Smooth muscle cell (in vitro differentiated cells): ENCODE measurements around the gene OPA3. TPM values are rescaled to one million over a fixed set of nuclear protein-coding genes. Genes with fewer than 3 reads are reported as not detected.

ENCODE experiments used
- DNase-seq: peaks from one replicate; lab custom pipeline; 2025; ENCODE audit not compliant: unreplicated experiment; lab: John Stamatoyannopoulos, UW
- H2AFZ ChIP-seq: fragments of 200-600 bp; sonication (generic); 2 replicates; pipeline ENCODE4 v1.6.0; 2016; ENCODE audit warnings: antibody characterized with exemption, low read depth, mild to moderate bottlenecking
- H3F3A ChIP-seq: fragments of 200-600 bp; sonication (generic); 2 replicates; pipeline ENCODE4 v1.6.0; 2017; ENCODE audit warnings: antibody characterized with exemption, low read depth
- H3K27ac ChIP-seq: fragments of 200-600 bp; sonication (generic); 2 replicates; pipeline ENCODE4 v1.5.1; 2016; ENCODE audit warnings: low read depth, mild to moderate bottlenecking
- H3K27me3 ChIP-seq: fragments of 200-600 bp; sonication (generic); 2 replicates; pipeline ENCODE4 v1.6.1; 2016; ENCODE audit warnings: low read depth, mild to moderate bottlenecking
- H3K36me3 ChIP-seq: fragments of 200-600 bp; sonication (generic); 2 replicates; pipeline ENCODE4 v1.5.1; 2016; ENCODE audit warnings: low read depth
- H3K4me1 ChIP-seq: fragments of 200-600 bp; sonication (generic); 2 replicates; pipeline ENCODE4 v1.5.1; 2016; ENCODE audit warnings: low read depth
- H3K4me2 ChIP-seq: fragments of 200-600 bp; sonication (generic); 2 replicates; pipeline ENCODE4 v1.6.0; 2016; ENCODE audit warnings: mild to moderate bottlenecking
- H3K4me3 ChIP-seq: fragments of 200-600 bp; sonication (generic); 2 replicates; pipeline ENCODE4 v1.5.1; 2016; ENCODE audit warnings: mild to moderate bottlenecking
- H3K79me2 ChIP-seq: fragments of 200-600 bp; sonication (generic); 2 replicates; pipeline ENCODE4 v1.6.0; 2016; ENCODE audit warnings: low read depth, mild to moderate bottlenecking
- H3K9ac ChIP-seq: fragments of 200-600 bp; sonication (generic); 2 replicates; pipeline ENCODE4 v1.6.0; 2016; ENCODE audit warnings: low read depth
- H3K9me3 ChIP-seq: fragments of 200-600 bp; sonication (generic); replicated peaks from 2 replicates; pipeline ENCODE4 v1.5.1; 2016; ENCODE audit warnings: low read depth
- H4K20me1 ChIP-seq: fragments of 200-600 bp; sonication (generic); 2 replicates; pipeline ENCODE4 v1.6.0; 2016; ENCODE audit warnings: low read depth
- WGBS: methylation state at CpG from one replicate; pipeline ENCODE4 v1.1.7; 2016; ENCODE audit warnings: low lambda C conversion rate; 5-methylcytosine and 5-hydroxymethylcytosine counted together
- polyA plus RNA-seq: library from polyadenylated mRNA; unstranded; fragments of >200 nt; fragmentation: Nextera tagmentation; extraction: Ambion mirVana; gene quantifications from 2 replicates; pipeline ENCODE4 v1.2.1, GENCODE V29; 2016
- total RNA-seq: library from RNA; depleted of rRNA; stranded (reverse); fragments of >200 nt; gene quantifications from 2 replicates; pipeline ENCODE4 v1.2.3, GENCODE V29; 2014
- TF ChIP-seq, protein P1 (sequence below): fragments of 200-600 bp; sonication (generic); IDR thresholded peaks from 2 replicates; pipeline ENCODE4 v1.5.1; 2017; ENCODE audit warnings: borderline replicate concordance, mild to moderate bottlenecking, antibody characterized with exemption; ENCODE audit not compliant: insufficient read depth, poor library complexity, severe bottlenecking

The OPA3 gene
- total and polyA plus RNA-seq, 2 experiments from 2014 or later: 8.8 to 10.3 TPM

DNA sequence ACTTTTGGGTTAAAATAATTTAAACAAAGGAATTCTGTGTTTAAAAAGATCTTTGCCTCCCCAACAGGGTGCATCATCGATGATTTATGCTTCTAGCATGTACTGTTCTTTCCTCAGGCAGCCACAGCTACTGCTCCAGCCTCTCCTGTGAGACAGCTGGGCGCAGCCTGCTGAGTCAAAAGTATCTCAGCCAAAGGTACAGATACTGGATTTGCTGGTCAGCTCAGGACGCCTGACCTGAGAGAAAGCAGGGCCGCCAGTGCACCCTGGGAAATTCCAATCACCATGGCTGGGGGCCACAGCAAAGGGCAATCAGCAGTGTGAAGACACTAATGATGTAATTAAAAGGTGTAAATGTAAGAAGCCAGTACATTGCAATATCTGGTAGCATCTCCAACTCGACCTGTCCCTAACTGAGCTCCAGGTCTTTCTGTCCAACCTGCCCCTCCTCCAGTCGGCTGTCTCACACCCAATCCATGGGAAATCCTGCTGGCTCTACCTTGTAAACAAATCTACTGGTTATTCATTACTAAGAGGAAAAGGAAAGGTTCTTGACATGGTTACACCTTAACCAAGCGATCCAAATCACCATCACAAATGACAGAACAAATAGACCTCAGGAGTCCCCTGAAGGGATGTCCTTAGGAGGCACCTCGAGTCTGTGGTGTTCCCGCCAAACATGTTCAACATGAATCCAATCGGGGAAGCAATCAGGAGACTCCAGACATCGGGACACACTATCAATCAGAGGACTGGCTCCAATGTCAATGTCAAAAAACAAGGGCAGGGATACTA lies 7.3 kb downstream of the OPA3 start:
- TF ChIP-seq, protein P1, sequence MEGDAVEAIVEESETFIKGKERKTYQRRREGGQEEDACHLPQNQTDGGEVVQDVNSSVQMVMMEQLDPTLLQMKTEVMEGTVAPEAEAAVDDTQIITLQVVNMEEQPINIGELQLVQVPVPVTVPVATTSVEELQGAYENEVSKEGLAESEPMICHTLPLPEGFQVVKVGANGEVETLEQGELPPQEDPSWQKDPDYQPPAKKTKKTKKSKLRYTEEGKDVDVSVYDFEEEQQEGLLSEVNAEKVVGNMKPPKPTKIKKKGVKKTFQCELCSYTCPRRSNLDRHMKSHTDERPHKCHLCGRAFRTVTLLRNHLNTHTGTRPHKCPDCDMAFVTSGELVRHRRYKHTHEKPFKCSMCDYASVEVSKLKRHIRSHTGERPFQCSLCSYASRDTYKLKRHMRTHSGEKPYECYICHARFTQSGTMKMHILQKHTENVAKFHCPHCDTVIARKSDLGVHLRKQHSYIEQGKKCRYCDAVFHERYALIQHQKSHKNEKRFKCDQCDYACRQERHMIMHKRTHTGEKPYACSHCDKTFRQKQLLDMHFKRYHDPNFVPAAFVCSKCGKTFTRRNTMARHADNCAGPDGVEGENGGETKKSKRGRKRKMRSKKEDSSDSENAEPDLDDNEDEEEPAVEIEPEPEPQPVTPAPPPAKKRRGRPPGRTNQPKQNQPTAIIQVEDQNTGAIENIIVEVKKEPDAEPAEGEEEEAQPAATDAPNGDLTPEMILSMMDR: no peak
- Histone ChIP-seq H3K27me3 (no peaks in the 10 kb centered on the region), H3F3A (peaks cover 8% of the 10 kb centered on the region), H3K27ac (peak overlapping the region; percentile 83), H3K36me3 (no peaks in the 10 kb centered on the region), H2AFZ (no peak overlapping the region), H3K4me2 (peak overlapping the region; percentile 69), H3K9me3 (no peaks in the 10 kb centered on the region), H3K9ac (peak overlapping the region; percentile 39), H4K20me1 (no peaks in the 10 kb centered on the region), H3K79me2 (peaks cover 15% of the 10 kb centered on the region), H3K4me1 (peaks cover 7% of the 10 kb centered on the region), H3K4me3 (no peak overlapping the region)
- WGBS: 42% methylated on average over 11 of the region's 11 CpGs
- DNase-seq: no peak

DNA sequence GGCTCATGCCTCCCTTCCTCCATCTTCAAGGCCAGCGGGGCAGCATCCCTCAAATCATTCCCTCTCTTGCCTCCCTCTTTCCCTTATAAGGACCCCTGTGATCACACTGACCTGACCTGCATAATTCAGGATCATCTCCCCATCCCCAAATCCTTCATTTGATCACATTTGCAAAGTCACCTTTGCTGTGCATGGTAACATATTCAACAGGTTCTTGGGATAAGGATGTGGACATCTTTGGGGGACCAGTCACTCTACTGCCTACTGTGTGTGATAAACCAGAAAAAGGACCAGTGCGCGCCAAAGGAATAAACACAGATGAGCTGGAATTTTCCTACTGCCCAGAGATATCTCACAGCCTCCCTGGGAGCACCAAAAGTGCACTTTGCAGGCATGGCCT lies 7.9 kb downstream of the OPA3 start:
- H3K9me3 ChIP-seq: no peaks in the 10 kb centered on the region
- 30% methylated on average over 3 of the region's 3 CpGs for WGBS
- peaks cover 8% of the 10 kb centered on the region for H3F3A ChIP-seq
- H3K4me1 ChIP-seq: peaks cover 7% of the 10 kb centered on the region
- TF ChIP-seq, protein P1: no peak
- no peak overlapping the region for H2AFZ ChIP-seq
- H3K4me2 ChIP-seq: peak overlapping the region; percentile 69
- H3K4me3 ChIP-seq: no peak overlapping the region
- no peak for DNase-seq
- no peaks in the 10 kb centered on the region for H4K20me1 ChIP-seq
- peak overlapping the region; percentile 83 for H3K27ac ChIP-seq
- H3K9ac ChIP-seq: peak overlapping the region; percentile 39
- no peaks in the 10 kb centered on the region for H3K27me3 ChIP-seq
- no peaks in the 10 kb centered on the region for H3K36me3 ChIP-seq
- H3K79me2 ChIP-seq: peaks cover 16% of the 10 kb centered on the region

DNA sequence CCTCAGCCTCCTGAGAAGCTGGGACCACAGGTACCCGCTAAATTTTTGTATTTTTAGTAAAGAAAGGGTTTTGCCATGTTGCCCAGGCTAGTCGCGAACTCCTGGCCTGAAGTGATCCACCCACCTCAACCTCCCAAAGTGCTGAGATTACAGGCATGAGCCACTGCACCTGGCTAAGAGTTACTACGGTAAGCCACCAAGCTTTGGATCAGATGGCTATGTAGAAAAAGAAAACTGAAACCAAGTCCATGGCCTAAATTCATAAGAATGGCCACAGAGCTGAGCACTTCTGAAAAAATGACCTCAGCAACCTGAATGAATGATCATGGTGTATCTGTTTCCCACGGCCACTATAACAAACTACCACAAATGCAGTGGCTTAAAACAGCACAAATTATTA lies 9.4 kb downstream of the OPA3 start:
- Histone ChIP-seq H3K4me1 (peaks cover 7% of the 10 kb centered on the region), H3K9ac (no peak overlapping the region), H3F3A (peaks cover 8% of the 10 kb centered on the region), H3K27ac (no peak overlapping the region), H3K27me3 (no peaks in the 10 kb centered on the region), H3K79me2 (peaks cover 21% of the 10 kb centered on the region), H3K9me3 (no peaks in the 10 kb centered on the region), H3K4me2 (no peak overlapping the region), H3K4me3 (no peak overlapping the region), H4K20me1 (peaks cover 3% of the 10 kb centered on the region), H3K36me3 (no peaks in the 10 kb centered on the region), H2AFZ (no peak overlapping the region)
- TF ChIP-seq, protein P1: no peak
- 97% methylated on average over 5 of the region's 5 CpGs for WGBS
- no peak for DNase-seq

DNA sequence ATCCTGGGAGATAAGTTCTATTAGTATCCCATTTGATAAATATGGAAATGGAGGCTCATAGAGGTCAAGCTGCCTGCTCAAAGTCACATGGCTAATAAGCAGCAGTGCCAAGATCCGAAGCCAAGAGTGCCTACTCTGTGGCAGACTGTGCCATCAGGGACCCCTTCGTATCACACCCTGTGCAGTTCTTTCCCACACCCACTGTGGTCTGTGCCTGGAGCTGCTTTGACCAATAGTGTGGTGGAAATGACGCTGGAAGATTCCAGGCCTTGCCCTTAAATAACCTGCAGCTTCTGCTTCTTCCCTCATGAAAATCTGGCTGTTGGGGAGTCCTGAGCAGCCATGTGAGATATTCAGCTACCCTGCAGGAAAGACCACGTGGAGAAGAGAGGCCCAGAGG lies 10.1 kb downstream of the OPA3 start:
- DNase-seq: no peak

More for the DNA sequence above, 10.1 kb downstream of the OPA3 start:
- Histone ChIP-seq H3K27me3 (no peaks in the 10 kb centered on the region), H3K4me2 (no peak overlapping the region), H3K4me1 (peaks cover 7% of the 10 kb centered on the region), H2AFZ (no peak overlapping the region), H3K27ac (no peak overlapping the region), H3K9ac (no peak overlapping the region), H3K9me3 (no peaks in the 10 kb centered on the region), H3F3A (peaks cover 8% of the 10 kb centered on the region), H3K4me3 (no peak overlapping the region), H3K36me3 (no peaks in the 10 kb centered on the region), H4K20me1 (peaks cover 8% of the 10 kb centered on the region), H3K79me2 (peaks cover 24% of the 10 kb centered on the region)
- WGBS: 96% methylated on average over 4 of the region's 4 CpGs
- TF ChIP-seq, protein P1: no peak
